Neural progenitor cell (in vitro differentiated cells): ENCODE data around the gene SNRNP40. TPM values are rescaled to one million over a fixed set of nuclear protein-coding genes. Genes with fewer than 3 reads are reported as not detected.
A peak's percentile ranks its signal among the peaks of the same experiment; 100 is the strongest.

Experiments
- DNase-seq: peaks from one replicate; pipeline ENCODE4 v3.0.0-alpha.2; 2016; ENCODE audit warnings: low spot score
- H2AFZ ChIP-seq: fragments of 200-600 bp; sonication (generic); replicated peaks from 2 replicates; pipeline ENCODE4 v1.6.1; 2016; ENCODE audit warnings: antibody characterized with exemption
- H3F3A ChIP-seq: fragments of 200-600 bp; sonication (generic); 2 replicates; pipeline ENCODE4 v1.6.1; 2016; ENCODE audit warnings: antibody characterized with exemption, low read depth
- H3K27ac ChIP-seq: fragments of 200-600 bp; sonication (generic); 2 replicates; pipeline ENCODE4 v1.5.1; 2016; ENCODE audit warnings: mild to moderate bottlenecking
- H3K27me3 ChIP-seq: fragments of 200-600 bp; sonication (generic); 2 replicates; pipeline ENCODE4 v1.6.1; 2016; ENCODE audit warnings: mild to moderate bottlenecking, moderate library complexity
- H3K36me3 ChIP-seq: fragments of 200-600 bp; sonication (generic); 2 replicates; pipeline ENCODE4 v1.5.1; 2016
- H3K4me1 ChIP-seq: fragments of 200-600 bp; sonication (generic); 2 replicates; pipeline ENCODE4 v1.6.1; 2016; ENCODE audit warnings: mixed run types
- H3K4me2 ChIP-seq: fragments of 200-600 bp; sonication (generic); 2 replicates; pipeline ENCODE4 v1.6.1; 2016
- H3K4me3 ChIP-seq: fragments of 200-600 bp; sonication (generic); 2 replicates; pipeline ENCODE4 v1.5.1; 2016
- H3K79me2 ChIP-seq: fragments of 200-600 bp; sonication (generic); 2 replicates; pipeline ENCODE4 v1.6.1; 2016; ENCODE audit warnings: low read depth
- H3K9ac ChIP-seq: fragments of 200-600 bp; sonication (generic); 2 replicates; pipeline ENCODE4 v1.6.1; 2016
- H3K9me3 ChIP-seq: fragments of 200-600 bp; sonication (generic); 2 replicates; pipeline ENCODE4 v1.5.1; 2016; ENCODE audit warnings: low read depth
- H4K20me1 ChIP-seq: fragments of 200-600 bp; sonication (generic); 2 replicates; pipeline ENCODE4 v1.6.1; 2016; ENCODE audit warnings: low read depth
- H3K27ac Mint-ChIP-seq: 3 replicates; pipeline ENCODE4 v1.8.0; 2021; ENCODE audit warnings: mixed read lengths
- H3K27me3 Mint-ChIP-seq: 2 replicates; pipeline ENCODE4 v1.8.0; 2022; ENCODE audit warnings: low read depth, mild to moderate bottlenecking, inconsistent platforms, moderate library complexity, mixed read lengths; ENCODE audit not compliant: insufficient read depth
- H3K36me3 Mint-ChIP-seq: 3 replicates; pipeline ENCODE4 v1.8.0; 2021; ENCODE audit warnings: mixed read lengths
- H3K4me1 Mint-ChIP-seq: 3 replicates; pipeline ENCODE4 v1.8.0; 2021; ENCODE audit warnings: mixed read lengths
- H3K4me3 Mint-ChIP-seq: 3 replicates; pipeline ENCODE4 v1.8.0; 2021; ENCODE audit warnings: mild to moderate bottlenecking, moderate library complexity, mixed read lengths
- H3K9me3 Mint-ChIP-seq: 3 replicates; pipeline ENCODE4 v1.8.0; 2020; ENCODE audit warnings: mixed read lengths
- CTCF ChIP-seq: fragments of 200-600 bp; sonication (generic); IDR thresholded peaks from 2 replicates; pipeline ENCODE4 v1.5.1; 2017; ENCODE audit warnings: antibody characterized with exemption, mild to moderate bottlenecking
- EZH2 ChIP-seq: fragments of 200-600 bp; sonication (generic); IDR thresholded peaks from 2 replicates; pipeline ENCODE4 v1.6.1; 2017; ENCODE audit warnings: antibody characterized with exemption, mild to moderate bottlenecking, moderate library complexity
- EZH2phosphoT487 ChIP-seq: fragments of 200-600 bp; sonication (generic); IDR thresholded peaks from 2 replicates; pipeline ENCODE4 v1.6.1; 2017; ENCODE audit warnings: antibody characterized with exemption
- total RNA-seq: library from RNA; depleted of rRNA; stranded (reverse); fragments of >200 nt; gene quantifications from 2 replicates; pipeline ENCODE4 v1.2.3, GENCODE V29; 2015; ENCODE audit warnings: low replicate concordance

Gene SNRNP40
- total RNA-seq, 1 donor from 2014 or later: 179 TPM

DNA sequence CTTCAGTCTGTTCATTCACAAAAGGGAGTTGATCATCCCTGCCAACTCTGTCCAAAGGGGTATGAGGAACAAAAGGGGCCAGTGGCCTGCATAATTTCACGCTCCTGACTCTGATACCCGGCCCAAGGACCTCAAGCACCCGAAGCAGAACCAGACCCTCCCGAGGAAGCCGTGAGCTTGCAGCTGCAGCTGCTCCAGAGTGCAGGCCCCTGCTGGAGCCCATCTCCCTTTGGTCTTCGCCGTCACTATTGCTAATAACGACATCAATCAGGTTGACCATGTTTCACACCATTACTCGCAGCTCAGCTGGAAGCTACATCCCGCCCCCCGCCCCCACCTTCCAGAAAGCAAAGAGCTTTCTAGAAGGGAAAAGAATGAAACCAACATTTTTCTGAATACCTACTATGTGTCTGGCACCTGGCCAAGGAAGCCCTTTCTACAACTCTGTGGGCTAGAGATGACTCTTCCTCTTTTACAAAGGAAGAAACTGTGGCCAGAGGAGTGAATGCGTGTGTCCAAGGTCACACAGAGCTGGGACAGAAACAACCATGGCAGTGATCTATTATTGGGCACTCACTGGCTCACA lies 62.4 kb downstream of the SNRNP40 start:
- H3K4me2 ChIP-seq: no peak overlapping the region
- Mint-ChIP-seq H3K4me1 (peaks cover 41% of the 10 kb centered on the region), H3K4me3 (no peak overlapping the region), H3K27me3 (peaks cover 12% of the 10 kb centered on the region), H3K27ac (peak overlapping the region; percentile 72), H3K36me3 (no peaks in the 10 kb centered on the region), H3K9me3 (no peaks in the 10 kb centered on the region)
- no peak overlapping the region for H3K27ac ChIP-seq
- peaks cover 12% of the 10 kb centered on the region for H3F3A ChIP-seq
- peaks cover 6% of the 10 kb centered on the region for H3K4me1 ChIP-seq
- no peak overlapping the region for H3K9ac ChIP-seq
- H3K79me2 ChIP-seq: peaks cover 3% of the 10 kb centered on the region
- H3K27me3 ChIP-seq: peaks cover 14% of the 10 kb centered on the region
- TF ChIP-seq EZH2 (no peak), CTCF (no peak), EZH2phosphoT487 (no peak)
- no peaks in the 10 kb centered on the region for H3K36me3 ChIP-seq
- peaks cover 30% of the 10 kb centered on the region for H4K20me1 ChIP-seq
- H3K9me3 ChIP-seq: no peaks in the 10 kb centered on the region
- DNase-seq: no peak
- H2AFZ ChIP-seq: no peak overlapping the region
- H3K4me3 ChIP-seq: no peak overlapping the region

DNA sequence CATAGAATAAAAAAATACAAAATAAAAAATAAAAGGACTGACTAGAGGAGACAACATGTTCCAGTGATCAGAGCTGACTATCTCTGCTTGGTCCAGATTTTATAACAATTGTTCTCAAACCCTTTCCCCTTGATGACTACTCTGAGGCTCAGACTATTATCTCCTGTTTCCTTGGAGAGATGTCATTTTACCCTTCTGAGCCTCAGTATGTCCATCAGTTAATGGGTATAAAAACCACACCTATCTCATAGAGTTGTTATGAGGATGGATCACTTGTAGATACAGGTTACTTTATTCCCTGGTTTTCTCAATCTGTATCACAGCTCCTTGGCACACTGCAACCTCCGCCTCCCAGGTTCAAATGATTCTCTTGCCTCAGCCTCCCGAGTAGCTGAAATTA lies 63.9 kb downstream of the SNRNP40 start:
- Histone ChIP-seq H4K20me1 (peaks cover 32% of the 10 kb centered on the region), H3K36me3 (no peaks in the 10 kb centered on the region), H3K4me1 (no peaks in the 10 kb centered on the region), H3F3A (peaks cover 3% of the 10 kb centered on the region), H2AFZ (no peak overlapping the region), H3K9ac (no peak overlapping the region), H3K27ac (no peak overlapping the region), H3K4me3 (no peak overlapping the region), H3K4me2 (no peak overlapping the region), H3K79me2 (peaks cover 3% of the 10 kb centered on the region), H3K27me3 (no peaks in the 10 kb centered on the region), H3K9me3 (no peaks in the 10 kb centered on the region)
- Mint-ChIP-seq H3K27ac (no peak overlapping the region), H3K27me3 (peaks cover 6% of the 10 kb centered on the region), H3K4me3 (no peak overlapping the region), H3K9me3 (no peaks in the 10 kb centered on the region), H3K4me1 (peaks cover 48% of the 10 kb centered on the region), H3K36me3 (no peaks in the 10 kb centered on the region)
- TF ChIP-seq CTCF (no peak), EZH2phosphoT487 (no peak)
- no peak for DNase-seq

DNA sequence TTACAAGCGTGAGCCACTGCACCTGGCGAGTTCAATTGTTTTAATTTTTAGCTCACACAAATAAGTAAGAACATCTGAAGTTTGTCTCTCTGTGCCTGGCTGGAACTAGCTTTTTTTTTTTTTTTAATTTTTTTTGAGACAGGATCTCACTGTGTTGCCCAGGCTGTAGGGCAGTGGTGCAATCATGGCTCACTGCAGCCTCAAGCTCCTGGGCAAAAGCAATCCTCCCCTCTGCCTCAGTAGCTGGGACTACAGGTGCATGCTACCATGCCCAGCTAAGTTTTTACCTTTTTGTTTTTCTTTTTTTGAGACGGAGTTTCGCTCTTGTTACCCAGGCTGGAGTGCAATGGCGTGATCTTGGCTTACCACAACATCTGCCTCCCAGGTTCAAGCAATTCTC lies 64.8 kb downstream of the SNRNP40 start:
- Histone ChIP-seq H3F3A (peaks cover 3% of the 10 kb centered on the region), H3K27me3 (no peaks in the 10 kb centered on the region), H3K79me2 (peaks cover 3% of the 10 kb centered on the region), H3K9me3 (no peaks in the 10 kb centered on the region), H3K36me3 (no peaks in the 10 kb centered on the region), H3K27ac (no peak overlapping the region), H4K20me1 (peaks cover 34% of the 10 kb centered on the region), H3K4me2 (no peak overlapping the region), H3K9ac (no peak overlapping the region), H2AFZ (no peak overlapping the region), H3K4me3 (no peak overlapping the region), H3K4me1 (no peaks in the 10 kb centered on the region)
- Mint-ChIP-seq H3K27me3 (peaks cover 4% of the 10 kb centered on the region), H3K36me3 (no peaks in the 10 kb centered on the region), H3K4me3 (no peak overlapping the region), H3K4me1 (peaks cover 55% of the 10 kb centered on the region), H3K27ac (no peak overlapping the region), H3K9me3 (no peaks in the 10 kb centered on the region)
- no peak for DNase-seq
- TF ChIP-seq CTCF (no peak), EZH2phosphoT487 (no peak), EZH2 (no peak)
